ENCODE results near the gene IL5RA.

Gene IL5RA

GRCh38 chr3:3105815-3106214 lies 4.4 kb downstream of the IL5RA start:
- no peak for DNase-seq

DNA sequence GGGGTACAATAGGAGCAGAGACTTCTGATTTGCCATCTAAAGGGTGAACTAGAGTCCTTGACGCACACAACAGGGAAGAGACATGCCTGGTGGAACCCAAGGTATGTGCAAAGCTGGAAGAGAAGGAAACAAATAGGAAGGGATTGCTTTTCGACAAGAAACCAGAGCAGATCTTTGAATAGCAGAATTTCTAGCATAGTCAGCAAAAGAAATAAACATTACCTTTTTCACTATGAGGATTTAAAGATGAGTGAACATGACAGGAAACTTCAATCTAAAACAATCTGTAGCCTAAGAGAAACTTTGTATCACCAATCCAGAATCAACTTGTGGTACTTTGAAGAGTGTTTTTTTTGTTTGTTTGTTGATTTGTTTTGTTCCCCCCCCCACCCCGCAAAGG lies 4.9 kb downstream of the IL5RA start:
- no peak for DNase-seq

DNA sequence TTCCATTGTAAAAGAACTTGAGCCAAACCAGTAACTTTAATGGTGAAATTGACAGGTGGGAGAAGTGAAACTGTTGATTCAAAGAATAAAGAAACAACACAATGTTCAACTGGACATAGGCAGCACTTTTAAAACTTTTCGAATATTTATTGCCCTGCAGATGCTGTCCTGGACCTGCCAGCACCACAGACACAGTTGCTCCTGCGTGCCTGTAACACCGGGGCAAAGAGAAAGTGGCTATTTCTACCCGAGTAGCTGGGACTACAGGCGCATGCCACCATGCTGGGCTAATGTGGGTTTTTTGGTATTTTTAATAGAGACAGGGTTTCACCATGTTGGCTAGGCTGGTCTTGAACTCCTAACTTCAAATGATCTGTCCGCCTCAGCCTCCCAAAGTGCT lies 7.4 kb downstream of the IL5RA start:
- no peak for DNase-seq

DNA sequence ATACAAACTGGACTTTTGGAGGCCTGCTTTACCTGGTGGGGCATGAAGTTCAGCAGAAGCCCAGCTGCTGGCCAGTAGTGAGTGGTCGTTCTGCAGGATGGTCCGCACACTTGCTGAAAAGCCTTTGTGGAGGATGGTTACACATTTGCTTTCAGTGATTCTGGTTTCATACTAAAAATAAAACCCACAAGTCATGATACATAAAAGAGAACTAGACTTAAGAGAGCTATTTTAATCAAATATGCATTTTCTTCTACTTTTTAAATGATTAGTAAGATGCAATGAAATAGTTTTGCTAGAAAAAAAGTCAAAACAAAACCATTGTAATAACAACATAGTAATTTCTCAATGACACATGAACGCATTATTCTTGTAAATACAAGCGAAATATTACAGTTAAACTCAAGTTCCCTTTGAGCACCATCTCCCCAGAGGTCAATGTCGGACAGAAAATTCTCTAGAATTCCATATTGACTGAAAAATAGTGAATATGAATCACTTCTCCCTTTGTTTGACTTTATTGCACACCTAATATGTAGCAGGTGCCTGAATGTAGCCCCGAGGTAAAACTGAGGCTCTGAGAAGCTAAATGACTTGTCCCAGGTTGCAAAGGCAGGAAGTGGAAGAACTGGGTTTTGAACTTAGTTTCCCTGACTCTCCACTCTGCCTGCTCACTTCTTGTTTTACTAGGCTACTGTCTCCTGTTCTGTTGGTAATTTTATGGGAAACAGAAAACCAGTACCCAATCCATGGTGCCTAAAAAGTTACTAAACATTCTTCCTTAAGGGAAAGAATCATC lies 8.3 kb downstream of the IL5RA start:
- DNase-seq = no peak

GRCh38 chr3:3097958-3098357 lies 12.2 kb downstream of the IL5RA start:
- DNase-seq = no peak

DNA sequence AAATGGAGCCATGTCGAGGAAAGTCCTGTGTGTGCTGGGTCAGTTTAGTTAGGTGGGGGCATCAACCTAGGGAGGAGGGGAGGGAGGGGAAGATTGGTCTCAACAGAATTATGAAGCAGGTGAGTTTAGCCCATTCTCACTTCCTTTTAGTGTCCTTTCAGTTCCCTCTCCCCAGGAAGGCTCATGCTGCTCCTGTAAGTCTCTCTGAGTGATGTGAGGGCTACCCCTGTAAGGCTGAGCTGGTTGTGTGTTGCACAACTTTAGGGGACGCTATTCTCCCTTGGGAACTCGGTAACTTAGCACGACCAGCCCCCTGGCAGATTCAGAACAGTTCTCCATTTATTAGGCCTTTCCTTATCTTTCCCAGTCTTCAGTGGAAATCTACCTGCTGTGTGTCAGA lies 21.2 kb downstream of the IL5RA start:
- no peak for DNase-seq

- no peak for DNase-seq
Measured at GRCh38 chr3:3087716-3088465, 22.3 kb downstream of the IL5RA start.

GRCh38 chr3:3087279-3087678 lies 22.9 kb downstream of the IL5RA start:
- no peak for DNase-seq

GRCh38 chr3:3086239-3086638 lies 23.9 kb downstream of the IL5RA start:
- no peak for DNase-seq

GRCh38 chr3:3085782-3086181 lies 24.4 kb downstream of the IL5RA start:
- DNase-seq = no peak

GRCh38 chr3:3084890-3085289 lies 25.3 kb downstream of the IL5RA start:
- no peak for DNase-seq

- DNase-seq = no peak
Measured at GRCh38 chr3:3082234-3082924, 27.8 kb downstream of the IL5RA start.

DNA sequence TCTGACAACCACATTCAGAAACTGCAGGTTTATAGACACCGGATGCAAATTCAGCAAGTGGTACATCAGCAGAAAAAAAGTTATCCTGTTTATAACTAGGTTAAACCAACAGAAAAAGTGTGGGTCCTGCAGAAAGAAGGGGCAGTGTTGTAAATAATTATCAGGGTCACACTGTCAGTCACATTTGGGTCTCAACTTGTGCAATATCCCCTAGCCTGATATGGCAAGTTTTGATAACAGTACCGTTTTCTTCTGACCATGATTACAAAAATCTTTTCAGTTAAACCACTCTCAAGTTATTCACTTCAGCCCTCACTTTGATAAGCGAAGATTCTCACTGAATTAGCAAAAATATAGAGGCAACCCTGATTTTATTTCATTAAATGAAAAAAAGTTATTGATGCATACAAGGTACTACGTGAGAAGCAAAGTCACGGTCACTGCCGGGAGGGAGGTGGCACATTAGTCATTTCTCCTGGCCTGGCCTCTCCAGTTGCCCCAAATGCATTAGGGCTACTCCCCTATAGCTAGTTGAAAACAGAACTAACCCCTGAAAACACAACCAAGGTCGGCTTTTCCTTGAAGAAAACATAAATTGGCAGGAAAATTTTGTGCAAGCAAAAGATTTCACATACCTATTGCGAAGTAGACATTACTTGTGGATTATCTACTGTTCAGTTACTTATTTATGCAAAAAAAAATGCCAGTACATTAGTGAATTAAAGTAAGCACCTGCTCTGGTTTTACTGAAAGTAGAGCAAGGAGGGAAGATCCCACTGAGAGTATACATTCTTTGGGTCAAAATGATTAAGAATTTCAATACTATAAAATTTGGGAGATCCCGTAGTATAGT lies 28.6 kb downstream of the IL5RA start:
- no peak for DNase-seq

- no peak for DNase-seq
Measured at GRCh38 chr3:3080309-3080708, 29.9 kb downstream of the IL5RA start.

- no peak for DNase-seq
Measured at GRCh38 chr3:3074551-3075257, 35.5 kb downstream of the IL5RA start.

GRCh38 chr3:3071136-3071535 lies 39.0 kb downstream of the IL5RA start:
- no peak for DNase-seq

- no peak for DNase-seq
Measured at GRCh38 chr3:3069723-3070122, 40.5 kb downstream of the IL5RA start.

DNA sequence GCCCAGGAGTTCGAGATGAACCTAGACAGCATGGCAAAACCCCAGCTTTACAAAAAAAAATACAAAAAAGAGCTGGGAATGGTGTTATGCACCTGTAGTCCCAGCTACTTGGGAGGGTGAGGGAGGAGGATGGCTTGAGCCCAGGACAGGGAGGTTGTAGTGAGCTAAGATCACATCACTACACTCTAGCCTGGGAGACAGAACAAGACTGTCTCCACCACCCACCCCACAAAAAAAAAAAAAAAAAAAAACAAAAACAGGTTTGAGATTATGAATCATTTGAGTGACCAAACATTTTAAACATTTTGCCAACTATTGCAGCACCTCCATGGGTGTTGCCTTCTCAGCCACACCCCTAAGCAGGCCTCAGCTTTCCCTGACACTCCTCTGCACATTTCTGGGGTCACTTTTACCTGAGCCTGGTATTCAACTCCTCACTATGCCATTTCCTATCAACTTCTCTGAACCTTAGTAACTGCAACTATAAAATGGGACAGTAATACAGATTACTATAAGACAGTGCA lies 41.8 kb downstream of the IL5RA start:
- no peak for DNase-seq

- DNase-seq = no peak
Measured at GRCh38 chr3:3066910-3067309, 43.3 kb downstream of the IL5RA start.

DNA sequence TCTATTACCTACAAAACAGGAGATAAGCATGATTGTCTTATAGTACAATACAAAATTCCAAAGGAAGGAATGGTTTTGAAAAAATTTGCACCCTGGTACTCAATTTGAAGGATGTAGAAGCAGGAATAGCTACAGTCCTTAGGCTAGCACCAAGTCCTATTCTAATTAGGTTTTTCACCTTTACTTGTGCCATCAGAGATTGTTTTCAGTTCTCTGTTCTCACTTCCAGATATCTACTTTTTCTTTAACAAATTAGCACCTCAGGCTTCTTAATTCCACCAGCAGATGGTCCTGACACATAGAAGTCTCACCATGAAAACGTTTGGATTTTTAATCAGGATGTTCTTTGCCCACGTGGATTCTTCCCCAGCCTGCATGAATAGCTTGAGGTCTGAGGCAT lies 43.8 kb downstream of the IL5RA start:
- DNase-seq = no peak

DNA sequence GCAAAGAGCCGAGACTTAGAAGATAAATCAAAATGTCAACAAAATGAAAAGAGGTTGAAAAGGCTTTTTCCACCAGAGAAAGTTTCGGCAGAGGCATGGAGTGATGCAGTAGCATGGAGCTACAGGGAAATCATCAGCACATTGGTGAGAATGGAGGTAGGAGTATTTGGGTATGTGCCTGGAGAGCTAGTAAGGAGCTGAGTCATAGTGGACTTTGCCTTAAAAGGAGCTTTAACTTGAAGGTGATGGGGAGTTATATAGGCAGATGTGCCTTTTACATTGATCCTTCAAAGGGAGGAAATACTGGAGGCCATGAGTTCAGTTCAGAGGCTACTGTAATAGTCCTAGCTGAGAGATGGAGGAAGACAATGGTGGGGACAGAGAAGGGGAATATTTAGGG lies 44.3 kb downstream of the IL5RA start:
- no peak for DNase-seq

DNA sequence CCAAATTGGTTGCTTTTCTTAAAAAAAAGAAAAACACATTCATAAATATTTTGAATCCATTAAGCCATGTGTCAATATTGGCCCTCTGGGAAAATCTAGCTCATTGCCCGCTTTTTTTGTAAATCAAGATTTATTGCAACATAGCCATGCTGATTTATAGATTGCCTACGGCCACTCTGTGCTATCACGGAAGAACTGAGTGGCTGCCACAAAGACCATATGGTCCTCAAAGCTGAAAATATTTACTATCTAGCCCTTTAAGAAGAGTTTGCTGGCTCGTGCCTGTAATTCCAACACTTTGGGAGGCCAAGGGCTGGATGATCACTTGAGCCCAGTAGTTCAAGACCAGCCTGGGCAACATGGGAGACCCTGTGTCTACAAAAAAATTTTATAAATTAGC lies 45.9 kb downstream of the IL5RA start:
- DNase-seq = no peak
